Trophoblast cell (in vitro differentiated cells and primary cell): Measurements from ENCODE around the gene VRK3.

Source experiments
- DNase-seq, 2 donors: peaks; one replicate each; pipeline ENCODE4 v3.0.0-alpha.2; 2016
- H2AFZ ChIP-seq: 2 replicates; pipeline ENCODE4 v1.6.1; 2013; ENCODE audit warnings: low read length, moderate library complexity, mild to moderate bottlenecking; ENCODE audit not compliant: insufficient read depth, poor library complexity
- H2AK5ac ChIP-seq: 2 replicates; pipeline ENCODE4 v1.6.1; 2013; ENCODE audit warnings: mild to moderate bottlenecking, low read length
- H2BK120ac ChIP-seq: 2 replicates; pipeline ENCODE4 v1.6.1; 2013; ENCODE audit warnings: low read length, mild to moderate bottlenecking, moderate library complexity; ENCODE audit not compliant: insufficient read depth, poor library complexity
- H2BK12ac ChIP-seq: 2 replicates; pipeline ENCODE4 v1.6.1; 2013; ENCODE audit warnings: mild to moderate bottlenecking, low read length, moderate library complexity
- H2BK5ac ChIP-seq: 2 replicates; pipeline ENCODE4 v1.6.1; 2013; ENCODE audit warnings: low read length, low read depth, moderate library complexity, mild to moderate bottlenecking; ENCODE audit not compliant: poor library complexity
- H3K14ac ChIP-seq: 2 replicates; pipeline ENCODE4 v1.6.1; 2013; ENCODE audit warnings: mild to moderate bottlenecking, low read length
- H3K18ac ChIP-seq: 2 replicates; pipeline ENCODE4 v1.6.1; 2013; ENCODE audit warnings: mild to moderate bottlenecking, low read length
- H3K23ac ChIP-seq: 2 replicates; pipeline ENCODE4 v1.6.1; 2013; ENCODE audit warnings: low read length
- H3K27ac ChIP-seq: 2 replicates; pipeline ENCODE4 v1.5.1; 2013; ENCODE audit warnings: low read depth, mild to moderate bottlenecking, inconsistent platforms, low read length, moderate library complexity
- H3K27me3 ChIP-seq: 2 replicates; pipeline ENCODE4 v1.6.1; 2013; ENCODE audit warnings: inconsistent platforms, mild to moderate bottlenecking, low read length, moderate library complexity; ENCODE audit not compliant: insufficient read depth
- H3K36me3 ChIP-seq, 2 experiments: 1 replicate in 1 of 2; 2 replicates in 1 of 2; pipeline ENCODE4 v1.6.1; 2013; ENCODE audit warnings: low read length in 2 of 2, mild to moderate bottlenecking in 2 of 2, moderate library complexity in 1 of 2; ENCODE audit not compliant: insufficient read depth in 2 of 2, control insufficient read depth in 1 of 2
- H3K4ac ChIP-seq: 2 replicates; pipeline ENCODE4 v1.6.1; 2013; ENCODE audit warnings: low read depth, mild to moderate bottlenecking, low read length, moderate library complexity
- H3K4me1 ChIP-seq, 2 experiments: 1 replicate in 1 of 2; 2 replicates in 1 of 2; pipeline ENCODE4 v1.6.1; 2013; ENCODE audit warnings: low read length in 2 of 2, mild to moderate bottlenecking in 2 of 2, moderate library complexity in 1 of 2; ENCODE audit not compliant: insufficient read depth in 2 of 2, control insufficient read depth in 1 of 2
- H3K4me2 ChIP-seq: 2 replicates; pipeline ENCODE4 v1.6.1; 2013; ENCODE audit warnings: inconsistent platforms, mild to moderate bottlenecking, low read length, moderate library complexity
- H3K4me3 ChIP-seq: 2 replicates; pipeline ENCODE4 v1.5.1; 2013; ENCODE audit warnings: mild to moderate bottlenecking, low read depth, low read length, inconsistent platforms
- H3K79me1 ChIP-seq: one replicate; pipeline ENCODE4 v1.6.1; 2013; ENCODE audit warnings: low read length
- H3K79me2 ChIP-seq: 2 replicates; pipeline ENCODE4 v1.6.1; 2013; ENCODE audit warnings: low read length, mild to moderate bottlenecking; ENCODE audit not compliant: control insufficient read depth, insufficient read depth, poor library complexity
- H3K9ac ChIP-seq: 2 replicates; pipeline ENCODE4 v1.6.1; 2013; ENCODE audit warnings: mild to moderate bottlenecking, low read length
- H3K9me3 ChIP-seq: 2 replicates; pipeline ENCODE4 v1.6.1; 2013; ENCODE audit warnings: low read depth, mild to moderate bottlenecking, control low read depth, inconsistent platforms, low read length; ENCODE audit not compliant: insufficient read depth
- H4K12ac ChIP-seq: 2 replicates; pipeline ENCODE4 v1.6.1; 2013; ENCODE audit warnings: low read depth, mild to moderate bottlenecking, low read length, moderate library complexity
- H4K8ac ChIP-seq: 2 replicates; pipeline ENCODE4 v1.6.1; 2013; ENCODE audit warnings: low read depth, mild to moderate bottlenecking, low read length, moderate library complexity
- H4K91ac ChIP-seq: one replicate; pipeline ENCODE4 v1.6.1; 2013; ENCODE audit warnings: low read depth, mild to moderate bottlenecking, low read length, moderate library complexity
- WGBS: extraction: QIAGEN DNeasy Blood & Tissue Kit; methylation state at CpG from one replicate; pipeline ENCODE4 v1.1.7; 2013; ENCODE audit warnings: missing lambda C conversion rate; ENCODE audit not compliant: insufficient read length, insufficient coverage; ENCODE audit errors: extremely low coverage; 5-methylcytosine and 5-hydroxymethylcytosine counted together

VRK3 gene

DNA sequence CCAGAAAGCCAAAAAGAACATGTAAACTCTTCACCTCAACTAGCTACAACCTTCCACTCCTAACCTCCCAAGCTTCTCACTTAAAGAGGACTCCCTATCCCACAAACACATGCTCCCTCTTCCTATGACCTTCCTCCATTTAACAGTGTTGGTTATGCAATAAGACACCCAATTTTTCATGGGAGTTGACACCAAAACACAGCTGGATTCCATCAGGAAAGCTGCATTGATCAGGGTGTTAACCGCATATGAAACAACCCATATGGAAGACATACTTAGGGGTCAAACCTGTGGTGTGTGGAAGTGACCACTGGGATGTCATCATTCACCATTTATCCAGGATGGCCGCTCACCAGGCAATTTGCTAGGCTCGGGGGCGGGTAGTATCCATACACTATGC lies 22.5 kb upstream of the VRK3 start:
- no peaks in the 10 kb centered on the region for H3K4me1 ChIP-seq
- no peak for DNase-seq
- H3K27me3 ChIP-seq = no peaks in the 10 kb centered on the region
- no peak overlapping the region for H4K91ac ChIP-seq
- no peak overlapping the region for H2BK12ac ChIP-seq
- H2AFZ ChIP-seq = no peak overlapping the region
- no peak overlapping the region for H3K14ac ChIP-seq
- H3K79me2 ChIP-seq = no peaks in the 10 kb centered on the region
- peaks cover 47% of the 10 kb centered on the region for H3K9me3 ChIP-seq
- H3K4me3 ChIP-seq = no peak overlapping the region
- H3K9ac ChIP-seq = no peak overlapping the region
- H3K4ac ChIP-seq = no peak overlapping the region
- no peak overlapping the region for H3K27ac ChIP-seq
- no peak overlapping the region for H2AK5ac ChIP-seq
- no peak overlapping the region for H3K18ac ChIP-seq
- no peak overlapping the region for H2BK120ac ChIP-seq
- H2BK5ac ChIP-seq = no peak overlapping the region
- H3K23ac ChIP-seq = no peak overlapping the region
- no peak overlapping the region for H3K4me2 ChIP-seq
- H3K79me1 ChIP-seq = no peaks in the 10 kb centered on the region
- no peak overlapping the region for H4K12ac ChIP-seq
- peaks cover 38 to 48% of the 10 kb centered on the region in 2 experiments for H3K36me3 ChIP-seq
- no peak overlapping the region for H4K8ac ChIP-seq
- no CpG with 5 or more reads among the region's 4 CpGs for WGBS

DNA sequence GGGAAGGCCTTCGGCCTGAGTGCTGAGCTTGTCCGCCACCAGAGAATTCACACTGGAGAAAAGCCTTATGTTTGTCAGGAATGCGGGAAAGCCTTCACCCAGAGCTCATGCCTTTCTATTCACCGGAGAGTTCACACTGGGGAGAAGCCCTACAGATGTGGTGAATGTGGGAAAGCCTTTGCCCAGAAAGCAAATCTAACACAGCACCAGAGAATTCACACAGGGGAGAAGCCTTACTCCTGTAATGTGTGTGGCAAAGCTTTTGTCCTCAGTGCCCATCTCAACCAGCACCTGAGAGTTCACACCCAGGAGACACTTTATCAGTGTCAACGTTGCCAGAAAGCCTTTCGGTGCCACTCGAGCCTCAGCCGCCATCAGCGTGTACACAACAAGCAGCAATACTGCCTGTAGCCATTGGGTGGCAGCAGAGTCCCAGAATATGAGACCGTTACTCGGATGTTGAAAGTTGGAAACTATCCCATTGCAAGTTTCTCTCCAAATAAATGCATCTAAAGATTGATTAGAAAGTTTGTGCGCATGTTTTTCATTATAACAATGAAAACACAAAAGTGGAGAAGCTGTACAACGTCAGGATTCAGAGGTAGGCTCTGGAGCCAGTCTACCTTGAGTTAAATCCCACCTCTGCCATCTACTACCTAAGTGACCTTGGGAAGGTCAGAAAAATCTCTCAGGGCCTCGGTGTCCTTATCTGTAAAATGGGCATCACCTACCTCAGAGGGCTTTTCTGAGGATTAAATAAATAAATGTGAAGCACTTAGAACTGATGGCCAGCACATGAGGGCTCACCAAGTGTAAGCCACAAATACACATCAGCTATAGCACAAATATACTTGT lies 21.7 kb upstream of the VRK3 start:
- H4K91ac ChIP-seq = no peak overlapping the region
- H4K12ac ChIP-seq = no peak overlapping the region
- peaks cover 46 to 56% of the 10 kb centered on the region in 2 experiments for H3K36me3 ChIP-seq
- no peak overlapping the region for H3K4ac ChIP-seq
- H3K23ac ChIP-seq = no peak overlapping the region
- no peaks in the 10 kb centered on the region for H3K27me3 ChIP-seq
- H2AFZ ChIP-seq = no peak overlapping the region
- H2AK5ac ChIP-seq = no peak overlapping the region
- H3K27ac ChIP-seq = no peak overlapping the region
- H4K8ac ChIP-seq = no peak overlapping the region
- peak; percentile 43 to 90 for DNase-seq
- no peaks in the 10 kb centered on the region for H3K4me1 ChIP-seq
- no peak overlapping the region for H3K4me2 ChIP-seq
- no peak overlapping the region for H3K18ac ChIP-seq
- no peak overlapping the region for H2BK5ac ChIP-seq
- H3K9me3 ChIP-seq = peaks cover 53% of the 10 kb centered on the region
- H3K79me1 ChIP-seq = no peaks in the 10 kb centered on the region
- H2BK12ac ChIP-seq = no peak overlapping the region
- H3K9ac ChIP-seq = no peak overlapping the region
- no CpG with 5 or more reads among the region's 14 CpGs for WGBS
- no peak overlapping the region for H3K14ac ChIP-seq
- no peak overlapping the region for H2BK120ac ChIP-seq
- H3K79me2 ChIP-seq = no peaks in the 10 kb centered on the region
- H3K4me3 ChIP-seq = no peak overlapping the region

DNA sequence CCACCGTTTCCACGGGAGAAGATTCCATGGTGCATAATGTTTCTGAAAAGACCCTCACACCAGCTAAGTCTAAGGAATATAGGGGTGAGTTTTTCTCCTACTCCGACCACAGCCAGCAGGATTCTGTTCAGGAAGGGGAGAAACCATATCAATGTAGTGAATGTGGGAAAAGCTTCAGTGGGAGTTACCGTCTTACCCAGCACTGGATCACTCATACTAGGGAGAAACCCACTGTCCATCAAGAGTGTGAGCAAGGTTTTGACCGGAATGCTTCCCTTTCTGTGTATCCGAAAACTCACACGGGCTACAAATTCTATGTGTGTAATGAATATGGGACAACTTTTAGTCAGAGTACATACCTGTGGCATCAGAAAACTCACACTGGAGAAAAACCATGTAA lies 19.8 kb upstream of the VRK3 start:
- no peaks in the 10 kb centered on the region for H3K79me2 ChIP-seq
- peaks cover 53% of the 10 kb centered on the region for H3K9me3 ChIP-seq
- no peak overlapping the region for H3K9ac ChIP-seq
- DNase-seq = no peak
- H2AK5ac ChIP-seq = no peak overlapping the region
- H2BK120ac ChIP-seq = no peak overlapping the region
- no peak overlapping the region for H2AFZ ChIP-seq
- H2BK12ac ChIP-seq = no peak overlapping the region
- peaks cover 63 to 75% of the 10 kb centered on the region in 2 experiments for H3K36me3 ChIP-seq
- H3K4ac ChIP-seq = no peak overlapping the region
- no peak overlapping the region for H4K8ac ChIP-seq
- no peak overlapping the region for H2BK5ac ChIP-seq
- H3K27ac ChIP-seq = no peak overlapping the region
- H3K79me1 ChIP-seq = no peaks in the 10 kb centered on the region
- H4K12ac ChIP-seq = no peak overlapping the region
- no peaks in the 10 kb centered on the region for H3K4me1 ChIP-seq
- no peak overlapping the region for H3K18ac ChIP-seq
- H3K27me3 ChIP-seq = no peaks in the 10 kb centered on the region
- no CpG with 5 or more reads among the region's 7 CpGs for WGBS
- no peak overlapping the region for H3K14ac ChIP-seq
- H3K4me2 ChIP-seq = no peak overlapping the region
- H4K91ac ChIP-seq = no peak overlapping the region
- no peak overlapping the region for H3K23ac ChIP-seq
- no peak overlapping the region for H3K4me3 ChIP-seq

DNA sequence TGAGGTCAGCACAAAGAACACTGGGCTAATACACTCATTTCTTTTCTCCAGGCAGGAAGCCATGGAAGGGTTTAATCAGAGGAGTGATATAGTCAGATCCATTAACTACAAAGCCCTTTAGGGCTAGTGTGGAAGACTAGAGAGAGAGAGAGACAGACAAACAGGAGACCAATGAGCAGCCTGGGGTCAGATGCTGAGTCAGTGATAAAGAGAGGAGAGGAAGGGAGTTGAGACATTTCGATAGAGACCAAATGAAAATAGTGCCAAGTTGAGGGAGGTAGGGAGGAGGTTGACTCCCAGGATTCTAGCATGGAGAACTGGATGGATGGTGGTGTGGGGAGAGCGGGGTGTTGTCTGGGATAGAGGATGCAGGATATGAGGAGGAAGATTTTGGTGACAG lies 18.8 kb upstream of the VRK3 start:
- Histone ChIP-seq H2BK5ac (no peak overlapping the region), H3K18ac (no peak overlapping the region), H3K79me1 (no peaks in the 10 kb centered on the region), H2AK5ac (no peak overlapping the region), H4K91ac (no peak overlapping the region), H3K4ac (no peak overlapping the region), H3K9ac (no peak overlapping the region), H4K12ac (no peak overlapping the region), H3K14ac (no peak overlapping the region), H3K4me2 (no peak overlapping the region), H4K8ac (no peak overlapping the region), H3K4me3 (no peak overlapping the region), H3K27ac (no peak overlapping the region), H3K27me3 (no peaks in the 10 kb centered on the region), H3K79me2 (no peaks in the 10 kb centered on the region), H2BK120ac (no peak overlapping the region), H3K36me3 (peaks cover 73 to 85% of the 10 kb centered on the region in 2 experiments), H3K23ac (no peak overlapping the region), H3K9me3 (peaks cover 52% of the 10 kb centered on the region), H3K4me1 (no peaks in the 10 kb centered on the region), H2AFZ (no peak overlapping the region), H2BK12ac (no peak overlapping the region)
- no peak for DNase-seq
- no CpG with 5 or more reads among the region's 2 CpGs for WGBS
